ENCODE data around the gene HAUS1. TPM values are rescaled to one million over a fixed set of nuclear protein-coding genes. Genes with fewer than 3 reads are reported as not detected.

HAUS1 gene
- total RNA-seq, 2 experiments from 2014 or later: 63.7 to 65.9 TPM

DNA sequence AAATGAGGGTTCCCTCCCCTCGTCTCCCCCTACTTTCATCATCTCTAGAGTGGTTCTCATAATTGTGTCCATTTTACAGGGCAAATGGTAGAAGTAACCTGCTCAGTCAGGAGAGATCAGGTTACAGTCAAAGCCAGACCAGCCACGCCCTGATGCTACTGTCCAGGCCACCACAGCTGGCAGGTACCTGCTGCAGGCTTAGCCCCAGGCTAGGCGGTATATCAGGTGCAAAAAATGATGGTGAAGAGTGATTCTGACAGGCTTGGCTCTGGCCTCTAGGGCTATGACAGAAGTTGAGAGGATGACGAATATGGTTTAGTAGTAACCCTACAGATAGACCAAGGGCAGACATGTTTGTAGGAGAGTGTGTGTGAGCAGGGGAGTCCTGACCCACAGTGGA lies 67.1 kb downstream of the HAUS1 start:
- ChIA-PET POLR2A (no interaction called here), CTCF (interaction anchor here (2.8 to 5.5 kb wide), 4 partner anchors 13 to 452 kb away, joined by 25 to 219 read pairs (median 42); no protein-coding TSS in a partner anchor)
- H3K36me3 Mint-ChIP-seq (ENCODE audit: low read depth): peaks cover 24% of the 10 kb centered on the region
- peaks cover 61% of the 10 kb centered on the region for H3K4me1 Mint-ChIP-seq (ENCODE audit: low read depth)
- DNase-seq (no peak), ATAC-seq (no peak)
- H3K27me3 Mint-ChIP-seq (ENCODE audit: low read depth): no peaks in the 10 kb centered on the region
- no peaks in the 10 kb centered on the region for H3K9me3 Mint-ChIP-seq (ENCODE audit: insufficient read depth)
- no peak overlapping the region for H3K27ac Mint-ChIP-seq
- H3K4me3 Mint-ChIP-seq: no peak overlapping the region

DNA sequence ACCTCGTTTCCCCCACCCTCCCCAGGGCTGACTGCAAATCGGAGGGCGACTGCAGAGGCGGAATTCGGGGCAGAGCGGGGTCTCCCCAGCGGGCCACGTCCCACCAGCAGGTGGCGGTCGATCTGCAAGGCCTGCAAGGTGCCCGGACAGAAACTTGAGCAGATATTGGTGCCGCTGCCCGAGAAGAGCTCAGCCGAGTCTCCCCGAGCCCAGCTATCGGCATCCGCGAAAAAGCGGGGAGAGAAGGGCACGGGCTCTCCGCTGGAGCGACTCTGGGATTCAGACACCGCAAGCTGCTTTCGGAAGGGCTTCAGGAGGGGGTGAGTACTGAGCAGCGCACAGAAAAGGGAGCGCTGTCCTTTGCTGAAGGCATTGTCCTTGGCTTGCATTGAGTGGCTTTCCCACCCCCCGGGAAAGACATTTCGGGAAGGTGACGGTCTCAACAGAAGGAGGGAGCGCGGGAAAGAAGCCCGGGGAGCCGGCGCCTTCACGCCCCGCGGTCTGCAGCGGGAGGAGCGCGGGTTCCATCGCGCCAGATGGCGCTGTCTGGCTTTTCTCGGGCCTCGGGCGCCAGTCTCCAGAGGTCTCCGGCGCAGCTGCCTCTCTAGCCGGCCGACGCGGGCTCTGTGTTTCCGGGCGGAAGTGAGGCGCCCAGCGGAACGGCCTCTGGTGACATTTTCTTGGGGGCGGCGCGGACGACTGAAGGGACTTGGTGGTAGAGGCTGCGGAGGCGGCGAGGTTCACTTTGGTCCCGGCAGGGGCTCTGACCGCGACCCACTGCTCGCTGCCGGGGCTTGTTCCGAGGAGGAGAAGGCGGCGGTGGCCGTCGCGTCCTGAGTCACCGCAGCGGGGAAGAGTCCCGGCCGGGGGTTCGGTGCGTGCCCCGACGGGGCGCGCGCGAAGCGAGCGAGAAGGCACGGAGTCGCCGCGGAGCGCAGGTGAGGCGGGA lies 69.5 kb downstream of the HAUS1 start:
- H3K4me3 Mint-ChIP-seq: peak overlapping the region; percentile 97
- H3K4me1 Mint-ChIP-seq (ENCODE audit: low read depth): peaks cover 63% of the 10 kb centered on the region
- ChIA-PET POLR2A (interaction anchor here (0.6 to 3.3 kb wide), 34 partner anchors 8 to 484 kb away, joined by 3 to 22 read pairs (median 4); partner anchors contain the start of gene ATP5F1A), CTCF (interaction anchor here (0.7 to 6.8 kb wide), 62 partner anchors 10 to 977 kb away, joined by 3 to 219 read pairs (median 6); partner anchors contain the start of genes ATP5F1A and LOXHD1)
- peak; percentile 95 for DNase-seq
- H3K27ac Mint-ChIP-seq: peak overlapping the region; percentile 99
- H3K36me3 Mint-ChIP-seq (ENCODE audit: low read depth): peaks cover 32% of the 10 kb centered on the region
- no peaks in the 10 kb centered on the region for H3K27me3 Mint-ChIP-seq (ENCODE audit: low read depth)
- no peaks in the 10 kb centered on the region for H3K9me3 Mint-ChIP-seq (ENCODE audit: insufficient read depth)
- ATAC-seq: peak; percentile 90

DNA sequence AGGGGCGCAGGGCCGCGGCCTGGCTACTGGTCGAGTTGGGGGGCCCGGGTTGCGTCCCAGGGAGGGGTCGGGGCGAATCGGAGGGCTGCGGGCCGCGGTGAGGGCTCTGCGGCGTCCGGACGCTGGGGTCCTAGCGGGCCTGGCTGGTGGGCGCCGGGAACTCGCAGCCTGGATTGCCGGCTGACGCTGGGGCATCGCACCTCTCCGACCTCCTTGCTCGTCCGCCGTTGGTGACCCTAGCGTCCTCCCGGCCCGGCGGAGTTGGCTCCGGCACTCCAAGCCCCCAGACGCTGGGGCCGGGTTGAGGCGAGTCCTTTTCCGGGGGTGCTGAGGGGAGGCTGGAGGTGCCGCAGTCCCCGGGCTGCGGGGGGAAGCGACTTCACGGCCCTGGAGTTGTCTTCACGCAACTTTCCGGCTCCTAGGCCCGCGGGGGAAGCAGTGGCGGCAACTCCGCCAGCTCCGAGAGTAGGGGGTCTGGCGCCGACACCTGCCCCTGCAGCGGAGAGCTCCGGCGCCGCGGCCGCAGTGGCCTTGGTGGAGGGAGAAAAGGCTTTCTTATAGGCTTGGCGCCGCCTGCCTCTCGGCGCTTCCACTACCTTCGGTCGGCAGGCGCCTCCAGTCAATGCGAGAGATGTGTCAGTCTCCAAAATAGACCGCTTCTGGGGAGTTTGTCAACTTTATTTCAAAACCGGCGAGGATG lies 70.3 kb downstream of the HAUS1 start:
- peak overlapping the region; percentile 99 for H3K27ac Mint-ChIP-seq
- POLR2A ChIA-PET: interaction anchor here (0.6 to 3.3 kb wide), 16 partner anchors 7 to 509 kb away, joined by 3 to 21 read pairs (median 6); no protein-coding TSS in a partner anchor
- CTCF ChIA-PET: interaction anchor here (0.8 to 6.8 kb wide), 27 partner anchors 9 to 483 kb away, joined by 3 to 219 read pairs (median 12); partner anchors contain the start of genes ATP5F1A and LOXHD1
- no peaks in the 10 kb centered on the region for H3K9me3 Mint-ChIP-seq (ENCODE audit: insufficient read depth)
- no peaks in the 10 kb centered on the region for H3K27me3 Mint-ChIP-seq (ENCODE audit: low read depth)
- ATAC-seq (peak; percentile 9), DNase-seq (peak; percentile 58)
- peak overlapping the region; percentile 97 for H3K4me3 Mint-ChIP-seq
- H3K36me3 Mint-ChIP-seq (ENCODE audit: low read depth): peaks cover 35% of the 10 kb centered on the region
- H3K4me1 Mint-ChIP-seq (ENCODE audit: low read depth): peaks cover 56% of the 10 kb centered on the region

DNA sequence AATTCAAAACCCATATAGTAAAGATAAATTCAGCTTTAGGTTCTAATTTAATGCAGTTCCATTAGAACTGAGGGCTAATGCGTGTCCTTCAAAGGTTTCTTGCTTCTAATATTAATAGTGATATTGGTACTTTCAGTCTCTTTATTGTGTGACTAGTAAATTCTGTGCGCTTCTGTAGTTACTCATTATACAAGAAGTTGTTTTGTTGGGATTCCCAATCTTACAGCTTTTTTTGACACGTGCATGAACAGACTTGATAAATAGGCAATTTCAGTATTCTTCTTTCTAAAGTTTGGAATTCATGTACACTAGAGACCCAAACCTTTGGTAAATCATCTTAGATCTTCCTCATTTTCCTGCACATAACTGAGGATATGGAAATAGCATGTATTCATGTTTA lies 71.8 kb downstream of the HAUS1 start:
- Mint-ChIP-seq H3K36me3 (ENCODE audit: low read depth) (peaks cover 44% of the 10 kb centered on the region), H3K4me1 (ENCODE audit: low read depth) (peaks cover 65% of the 10 kb centered on the region), H3K4me3 (peak overlapping the region; percentile 97), H3K27ac (peak overlapping the region; percentile 33), H3K27me3 (ENCODE audit: low read depth) (no peaks in the 10 kb centered on the region), H3K9me3 (ENCODE audit: insufficient read depth) (no peaks in the 10 kb centered on the region)
- POLR2A ChIA-PET: interaction anchor here (0.9 to 1.4 kb wide), 2 partner anchors 20 to 27 kb away, joined by 3 read pairs; no protein-coding TSS in a partner anchor
- DNase-seq (no peak), ATAC-seq (no peak)
- CTCF ChIA-PET: interaction anchor here (0.8 to 6.8 kb wide), 6 partner anchors 17 to 482 kb away, joined by 3 to 219 read pairs (median 22); no protein-coding TSS in a partner anchor

Other genes starting within 250 kb of the HAUS1 start
- 10 to 100 TPM; 23.1 to 23.9 TPM for gene EPG5, start 137.1 kb upstream of the HAUS1 start, total RNA-seq
- gene PSTPIP2, start 32.1 kb upstream of the HAUS1 start, total RNA-seq: 1 to 10 TPM; 7.7 to 8.5 TPM
- 100 to 1,000 TPM; 377 to 385 TPM for gene ATP5F1A, start 6.1 kb upstream of the HAUS1 start, total RNA-seq